Neuronal stem cell (in vitro differentiated cells): ENCODE measurements around the gene MCUB.
"Not testable (repeated sequence)": the region's sequence is repeated elsewhere in the genome, so short reads cannot be mapped to it uniquely, and the experiment has no call there.

Source experiments
- DNase-seq: peaks from one replicate; pipeline ENCODE4 v3.0.0-alpha.2; 2013; ENCODE audit warnings: low spot score
- H2AFZ ChIP-seq: one replicate; pipeline ENCODE4 v1.6.1; 2013; ENCODE audit warnings: mild to moderate bottlenecking, low read length, inconsistent platforms
- H2AK5ac ChIP-seq: 2 replicates; pipeline ENCODE4 v1.6.1; 2013; ENCODE audit warnings: low read depth, mild to moderate bottlenecking, inconsistent platforms, low read length, moderate library complexity, mixed read lengths
- H2BK120ac ChIP-seq: 2 replicates; pipeline ENCODE4 v1.6.1; 2013; ENCODE audit warnings: low read depth, mild to moderate bottlenecking, inconsistent platforms, low read length, moderate library complexity, mixed read lengths
- H2BK12ac ChIP-seq: one replicate; pipeline ENCODE4 v1.6.1; 2013; ENCODE audit warnings: low read length, inconsistent platforms
- H2BK15ac ChIP-seq: 2 replicates; pipeline ENCODE4 v1.6.1; 2013; ENCODE audit warnings: mild to moderate bottlenecking, low read length, inconsistent platforms, mixed read lengths
- H2BK5ac ChIP-seq: one replicate; pipeline ENCODE4 v1.6.1; 2013; ENCODE audit warnings: inconsistent platforms, mild to moderate bottlenecking, low read length, moderate library complexity
- H3K14ac ChIP-seq: one replicate; pipeline ENCODE4 v1.6.1; 2013; ENCODE audit warnings: low read length, inconsistent platforms
- H3K18ac ChIP-seq: 2 replicates; pipeline ENCODE4 v1.6.1; 2013; ENCODE audit warnings: low read length, inconsistent platforms
- H3K23ac ChIP-seq: 2 replicates; pipeline ENCODE4 v1.6.1; 2013; ENCODE audit warnings: low read depth, mild to moderate bottlenecking, mixed read lengths, low read length, inconsistent platforms; ENCODE audit not compliant: poor library complexity
- H3K27ac ChIP-seq: replicated peaks from 3 replicates; pipeline ENCODE4 v1.5.1; 2013; ENCODE audit warnings: low read length, inconsistent platforms
- H3K27me3 ChIP-seq, 3 experiments: 2 replicates each; pipeline ENCODE4 v1.6.1; 2013; ENCODE audit warnings: low read length in 3 of 3, mild to moderate bottlenecking in 2 of 3, inconsistent platforms in 1 of 3, low read depth in 1 of 3, mixed read lengths in 1 of 3, moderate library complexity in 1 of 3; ENCODE audit not compliant: control insufficient read depth in 3 of 3, insufficient read depth in 3 of 3
- H3K36me3 ChIP-seq, 2 donors: replicated peaks in 1 of 2; 2 replicates each; pipeline ENCODE4 v1.6.1; 2013; ENCODE audit warnings: low read length in 2 of 2; ENCODE audit not compliant: control insufficient read depth in 2 of 2, insufficient read depth in 2 of 2
- H3K4ac ChIP-seq: 2 replicates; pipeline ENCODE4 v1.6.1; 2013; ENCODE audit warnings: inconsistent platforms, mild to moderate bottlenecking, low read length, moderate library complexity
- H3K4me1 ChIP-seq, 2 donors: 1 replicate in 1 of 2; 2 replicates in 1 of 2; pipeline ENCODE4 v1.6.1; 2013; ENCODE audit warnings: low read length in 2 of 2, low read depth in 1 of 2; ENCODE audit not compliant: control insufficient read depth in 2 of 2, insufficient read depth in 1 of 2
- H3K4me2 ChIP-seq: one replicate; pipeline ENCODE4 v1.6.1; 2013; ENCODE audit warnings: mild to moderate bottlenecking, low read length, inconsistent platforms; ENCODE audit not compliant: insufficient read depth, poor library complexity, severe bottlenecking
- H3K4me3 ChIP-seq, 2 donors: 2 replicates each; pipeline ENCODE4 v1.5.1; 2013; ENCODE audit warnings: low read length in 2 of 2, mild to moderate bottlenecking in 2 of 2, inconsistent platforms in 1 of 2, moderate library complexity in 1 of 2
- H3K79me1 ChIP-seq: one replicate; pipeline ENCODE4 v1.6.1; 2013; ENCODE audit warnings: low read depth, mild to moderate bottlenecking, inconsistent platforms, low read length, moderate library complexity
- H3K9ac ChIP-seq: one replicate; pipeline ENCODE4 v1.6.1; 2013; ENCODE audit warnings: mild to moderate bottlenecking, low read depth, low read length, inconsistent platforms; ENCODE audit not compliant: poor library complexity
- H3K9me3 ChIP-seq, 2 donors: replicated peaks in 1 of 2; 2 replicates each; pipeline versions ENCODE3 to v1.6.1; 2013; ENCODE audit warnings: low read length in 2 of 2, mild to moderate bottlenecking in 2 of 2, inconsistent platforms in 1 of 2, low read depth in 1 of 2, mixed read lengths in 1 of 2, moderate library complexity in 1 of 2; ENCODE audit not compliant: control insufficient read depth in 2 of 2, insufficient read depth in 1 of 2
- H4K8ac ChIP-seq: one replicate; pipeline ENCODE4 v1.6.1; 2013; ENCODE audit warnings: low read depth, mild to moderate bottlenecking, inconsistent platforms, low read length, moderate library complexity
- H4K91ac ChIP-seq: one replicate; pipeline ENCODE4 v1.6.1; 2013; ENCODE audit warnings: low read length, low read depth, mild to moderate bottlenecking, inconsistent platforms; ENCODE audit not compliant: poor library complexity
- WGBS, 2 donors: extraction: QIAGEN DNeasy Blood & Tissue Kit; methylation state at CpG; one replicate each; pipeline ENCODE4 v1.1.7; 2013; ENCODE audit warnings: missing lambda C conversion rate in 2 of 2, mixed read lengths in 1 of 2; ENCODE audit not compliant: insufficient read length in 2 of 2, insufficient replicate concordance in 1 of 2; ENCODE audit errors: extremely low coverage in 2 of 2; 5-methylcytosine and 5-hydroxymethylcytosine counted together

MCUB gene

GRCh38 chr4:109595123-109595522 is 35.1 kb downstream of the MCUB start:
- not testable (repeated sequence) for H3K4me2 ChIP-seq, H2BK120ac ChIP-seq, H2BK5ac ChIP-seq, H3K9ac ChIP-seq, H3K27ac ChIP-seq, H3K4ac ChIP-seq, H3K79me1 ChIP-seq, H4K91ac ChIP-seq, H3K23ac ChIP-seq, H2BK12ac ChIP-seq, DNase-seq, H3K36me3 ChIP-seq, H4K8ac ChIP-seq, H3K4me1 ChIP-seq, H3K4me3 ChIP-seq, H3K27me3 ChIP-seq, H3K14ac ChIP-seq, H2AK5ac ChIP-seq, H2BK15ac ChIP-seq, H3K18ac ChIP-seq, H3K9me3 ChIP-seq, H2AFZ ChIP-seq
- WGBS, 2 donors: no CpG with 5 or more reads among the region's 3 CpGs

- H3K14ac ChIP-seq, H3K4ac ChIP-seq, H3K4me1 ChIP-seq, H3K27ac ChIP-seq, H3K9me3 ChIP-seq, H4K91ac ChIP-seq, H2BK5ac ChIP-seq, H2BK12ac ChIP-seq, H2AK5ac ChIP-seq, H3K27me3 ChIP-seq, H3K23ac ChIP-seq, H4K8ac ChIP-seq, H3K18ac ChIP-seq, H3K4me3 ChIP-seq, H2BK120ac ChIP-seq, H2BK15ac ChIP-seq, H3K4me2 ChIP-seq, H3K79me1 ChIP-seq, H2AFZ ChIP-seq, H3K9ac ChIP-seq, DNase-seq, H3K36me3 ChIP-seq: not testable (repeated sequence)
- no CpG with 5 or more reads among the region's 7 CpGs for WGBS, 2 donors
These were observed 36.5 kb downstream of the MCUB start for GRCh38 chr4:109596420-109597085.

- no peak overlapping the region for H3K9ac ChIP-seq
- H3K27ac ChIP-seq: no peak overlapping the region
- no peaks in the 10 kb centered on the region for H3K27me3 ChIP-seq
These were observed 39.1 kb downstream of the MCUB start for GRCh38 chr4:109599046-109599652.

GRCh38 chr4:109600431-109600830 is 40.4 kb downstream of the MCUB start:
- H3K4me3 ChIP-seq: no peak overlapping the region
- no peak for DNase-seq
- no peak overlapping the region for H2BK5ac ChIP-seq
- H2BK15ac ChIP-seq: no peak overlapping the region
- no peak overlapping the region for H3K23ac ChIP-seq
- WGBS, 2 donors: no CpG with 5 or more reads among the region's 3 CpGs
- no peak overlapping the region for H3K18ac ChIP-seq
- H3K27me3 ChIP-seq: no peaks in the 10 kb centered on the region
- no peak overlapping the region for H2AFZ ChIP-seq
- H4K91ac ChIP-seq: no peak overlapping the region
- H3K79me1 ChIP-seq: no peaks in the 10 kb centered on the region
- H3K9me3 ChIP-seq: peaks cover 3 to 4% of the 10 kb centered on the region in 2 donors
- no peak overlapping the region for H3K9ac ChIP-seq
- H3K14ac ChIP-seq: no peak overlapping the region
- no peak overlapping the region for H3K4ac ChIP-seq
- no peak overlapping the region for H3K27ac ChIP-seq
- H2AK5ac ChIP-seq: no peak overlapping the region
- H3K4me2 ChIP-seq: no peak overlapping the region
- no peak overlapping the region for H2BK12ac ChIP-seq
- H2BK120ac ChIP-seq: no peak overlapping the region
- H4K8ac ChIP-seq: no peak overlapping the region
- H3K36me3 ChIP-seq: no peaks in the 10 kb centered on the region
- no peaks in the 10 kb centered on the region for H3K4me1 ChIP-seq

More at GRCh38 chr4:109599046-109599652, 39.1 kb downstream of the MCUB start:
- Histone ChIP-seq H3K36me3 (no peaks in the 10 kb centered on the region), H3K4me1 (no peaks in the 10 kb centered on the region), H4K8ac (no peak overlapping the region), H2BK15ac (no peak overlapping the region), H2AK5ac (no peak overlapping the region), H3K4me3 (no peak overlapping the region), H3K9me3 (peaks cover 3 to 4% of the 10 kb centered on the region in 2 donors), H3K14ac (no peak overlapping the region), H2AFZ (no peak overlapping the region), H3K4me2 (no peak overlapping the region), H3K79me1 (no peaks in the 10 kb centered on the region), H2BK12ac (no peak overlapping the region), H3K4ac (no peak overlapping the region), H2BK120ac (no peak overlapping the region), H3K18ac (no peak overlapping the region), H2BK5ac (no peak overlapping the region), H3K23ac (no peak overlapping the region), H4K91ac (no peak overlapping the region)
- WGBS, 2 donors: no CpG with 5 or more reads among the region's 6 CpGs
- DNase-seq: no peak
